GM19452 (cell line): Measurements from ENCODE around the gene SDHAF2.
"Not testable (repeated sequence)": the region's sequence is repeated elsewhere in the genome, so short reads cannot be mapped to it uniquely, and the experiment has no call there.

ENCODE experiments used
- ATAC-seq: cut with Tn5 transposase; IDR thresholded peaks from one replicate; pipeline ENCODE4 v1.9.1; 2021; ENCODE audit not compliant: unreplicated experiment

SDHAF2 gene

DNA sequence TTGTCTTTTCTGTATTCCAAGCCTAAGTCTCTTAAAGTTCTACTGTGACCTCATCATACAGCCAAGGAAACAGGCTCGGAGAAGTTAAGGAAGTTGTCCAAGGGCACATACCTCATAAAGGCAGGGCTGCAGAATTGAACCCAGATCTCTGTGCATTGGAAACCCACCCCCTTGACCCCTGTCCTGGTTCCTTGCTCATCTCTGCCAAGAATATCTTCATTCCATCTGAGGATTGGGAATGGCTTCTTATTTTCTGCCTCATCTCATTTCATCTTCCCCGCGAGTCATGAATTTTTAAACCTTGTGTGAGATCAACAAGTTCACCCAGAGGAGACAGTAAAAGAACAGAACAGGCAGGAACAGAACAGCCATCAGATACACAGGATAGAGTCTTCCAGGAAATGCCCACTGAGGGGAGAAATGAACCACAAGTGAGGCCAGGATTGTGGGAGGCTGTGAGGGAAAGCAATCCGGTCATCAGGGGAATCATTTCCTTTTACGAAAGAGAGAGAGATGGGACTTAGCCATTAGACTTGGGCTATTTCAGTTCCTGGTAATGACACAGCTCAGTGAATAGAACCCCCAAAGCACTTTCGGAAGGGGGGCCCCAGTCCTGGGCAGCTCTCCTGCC is 44.2 kb downstream of the SDHAF2 start:
- no peak for ATAC-seq

GRCh38 chr11:61475433-61475832 is 45.5 kb downstream of the SDHAF2 start:
- ATAC-seq, result no peak

DNA sequence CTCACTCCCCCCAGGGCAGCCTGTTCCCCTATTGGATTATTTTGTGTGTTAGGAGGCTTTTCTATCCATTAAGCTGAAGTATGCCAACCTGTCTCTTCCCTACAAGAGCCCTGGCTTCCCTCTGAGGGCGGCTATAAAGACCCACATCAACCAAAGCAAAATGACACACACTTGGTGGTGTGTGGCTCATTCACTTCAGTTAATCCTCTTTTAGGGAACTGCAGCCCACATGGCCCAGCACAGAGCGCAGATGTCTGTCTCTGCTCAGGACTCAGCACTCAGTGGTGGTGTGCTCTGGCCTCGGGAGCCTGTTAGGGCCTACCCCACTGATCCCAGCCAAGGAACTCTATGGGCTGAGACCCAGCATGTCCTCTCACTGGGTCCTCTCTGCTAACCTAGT is 46.4 kb downstream of the SDHAF2 start:
- no peak for ATAC-seq

- no peak for ATAC-seq
Measured at GRCh38 chr11:61477126-61477525, 47.2 kb downstream of the SDHAF2 start.

DNA sequence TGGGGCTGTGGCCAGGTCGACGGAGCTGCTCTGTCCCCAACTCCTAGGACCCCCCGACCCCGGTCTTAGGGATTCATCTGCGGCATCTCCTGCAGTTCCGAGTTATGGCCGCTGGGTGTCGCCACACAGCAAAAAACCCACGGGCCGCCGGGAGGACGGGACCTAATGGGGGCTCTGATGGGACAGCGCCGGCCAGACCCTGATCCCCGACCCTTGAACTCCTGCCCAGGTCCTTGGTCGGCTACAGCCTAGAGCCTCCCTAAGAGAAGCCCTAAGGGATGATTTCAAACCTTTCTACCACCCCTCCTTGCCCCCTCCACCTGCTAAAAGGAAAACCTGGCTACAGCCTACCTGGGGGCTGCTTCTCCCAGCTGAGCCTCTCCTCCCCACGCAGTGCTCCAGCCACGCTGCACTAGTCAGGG is 47.8 kb downstream of the SDHAF2 start:
- ATAC-seq, result no peak

GRCh38 chr11:61479360-61480058 is 49.6 kb downstream of the SDHAF2 start:
- ATAC-seq, result not testable (repeated sequence)

DNA sequence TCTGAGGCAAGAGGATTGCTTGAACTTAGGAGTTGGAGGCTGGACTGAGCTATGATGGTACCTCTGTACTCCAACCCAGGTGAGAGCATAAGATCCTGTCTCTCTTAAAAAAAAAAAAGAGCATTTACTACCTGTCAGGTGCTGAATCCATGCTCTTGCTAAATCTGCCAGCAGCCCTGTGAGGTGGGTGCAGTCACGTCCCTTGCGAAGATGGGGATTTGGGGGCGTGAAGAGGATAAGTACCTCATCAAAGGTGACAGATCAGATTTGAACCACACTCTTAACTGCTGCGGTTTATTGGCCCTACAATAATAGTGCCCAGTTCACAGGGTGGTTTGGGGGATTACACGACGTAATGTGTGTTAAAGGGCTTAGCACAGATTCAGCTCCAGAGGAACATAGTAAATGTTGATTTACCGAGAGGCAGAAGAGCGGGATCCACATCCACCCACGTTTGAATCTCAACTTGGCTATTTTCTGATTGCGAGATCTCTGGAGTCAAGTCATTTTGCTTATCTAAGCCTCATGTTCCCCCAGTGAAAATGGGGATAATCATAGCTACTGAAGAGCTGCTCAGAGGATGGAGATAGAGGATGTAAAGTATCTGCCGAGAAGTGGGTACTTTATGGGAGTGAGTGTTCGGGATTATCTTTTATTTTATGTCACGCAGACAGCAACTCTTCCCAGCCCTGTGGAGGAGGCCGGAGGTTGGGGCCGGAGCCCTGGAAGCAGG is 50.5 kb downstream of the SDHAF2 start:
- no peak for ATAC-seq

- no peak for ATAC-seq
Measured at GRCh38 chr11:61480994-61481335, 51.0 kb downstream of the SDHAF2 start.

- no peak for ATAC-seq
Measured at GRCh38 chr11:61481806-61482205, 51.9 kb downstream of the SDHAF2 start.

DNA sequence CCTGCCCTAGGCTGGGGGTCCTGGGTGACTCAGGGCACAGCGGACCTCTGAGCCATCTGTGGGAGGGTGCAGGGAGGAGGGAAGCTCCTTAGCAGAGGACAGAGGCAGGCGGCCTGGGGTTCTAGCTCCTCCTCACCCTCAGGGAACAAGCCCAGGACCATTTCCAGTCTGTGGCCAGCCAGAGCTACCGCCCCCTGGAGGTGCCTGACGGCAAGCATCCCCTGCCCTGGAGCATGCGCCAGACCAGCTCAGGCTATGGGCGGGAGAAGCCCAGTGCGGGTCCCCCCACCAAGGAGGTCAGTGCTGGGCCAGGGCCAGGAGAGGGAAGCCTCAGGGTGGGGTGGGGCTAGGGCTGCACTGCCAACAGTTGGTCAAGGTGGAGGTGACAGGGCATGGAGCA is 52.6 kb downstream of the SDHAF2 start:
- ATAC-seq, result no peak

DNA sequence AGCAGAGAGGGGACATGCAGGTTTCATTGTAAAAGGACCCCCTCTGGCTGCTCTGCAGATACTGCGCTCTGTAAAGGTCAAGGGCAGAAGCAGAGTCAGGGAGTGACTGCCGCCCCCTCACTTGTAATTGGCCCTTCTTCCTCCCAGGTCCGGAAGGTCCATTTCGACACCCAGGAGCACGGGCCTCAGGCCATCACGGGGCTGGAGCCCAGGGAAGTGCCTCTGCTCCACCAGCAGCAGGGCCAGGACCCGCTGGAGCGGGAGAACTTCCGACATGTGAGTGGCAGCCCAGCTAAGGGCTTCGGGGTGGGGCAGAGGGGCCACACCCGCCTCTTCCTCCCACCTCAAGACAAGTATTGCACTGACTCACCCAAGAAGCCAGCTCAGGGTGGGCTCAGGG is 54.6 kb downstream of the SDHAF2 start:
- no peak for ATAC-seq

GRCh38 chr11:61485080-61485479 is 55.2 kb downstream of the SDHAF2 start:
- no peak for ATAC-seq

DNA sequence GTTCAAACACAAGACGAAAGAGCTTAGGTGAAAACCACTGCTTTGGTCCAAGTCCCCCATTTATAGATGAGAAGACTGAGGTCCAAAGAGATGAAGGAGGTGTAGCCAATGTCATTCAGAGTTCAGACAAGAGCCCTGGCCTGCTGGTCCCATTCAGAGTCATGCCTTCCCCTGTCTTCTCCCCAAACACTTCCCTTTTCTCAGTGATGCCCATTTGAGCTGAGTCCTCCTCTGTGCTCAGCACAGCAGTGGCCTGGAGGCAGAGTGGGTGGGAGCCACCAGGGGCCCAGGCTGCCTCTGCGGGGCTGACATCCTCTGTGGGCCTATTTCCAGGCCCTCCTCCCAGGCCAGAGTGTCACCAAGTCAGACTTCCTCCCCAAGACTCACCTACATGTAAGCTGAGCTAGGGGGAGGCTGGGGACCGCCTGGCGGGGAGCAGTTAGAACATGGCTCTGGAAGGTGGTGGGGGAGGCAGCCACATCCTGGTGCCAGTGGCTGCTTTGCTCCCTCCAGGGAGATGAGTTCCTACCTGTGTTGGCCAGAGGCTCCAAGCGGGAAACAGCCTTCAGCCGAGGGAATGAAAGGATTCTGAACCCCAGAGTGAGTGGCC is 56.2 kb downstream of the SDHAF2 start:
- no peak for ATAC-seq

GRCh38 chr11:61486779-61487178 is 56.9 kb downstream of the SDHAF2 start:
- ATAC-seq, result no peak

GRCh38 chr11:61487342-61488025 is 57.6 kb downstream of the SDHAF2 start:
- no peak for ATAC-seq

DNA sequence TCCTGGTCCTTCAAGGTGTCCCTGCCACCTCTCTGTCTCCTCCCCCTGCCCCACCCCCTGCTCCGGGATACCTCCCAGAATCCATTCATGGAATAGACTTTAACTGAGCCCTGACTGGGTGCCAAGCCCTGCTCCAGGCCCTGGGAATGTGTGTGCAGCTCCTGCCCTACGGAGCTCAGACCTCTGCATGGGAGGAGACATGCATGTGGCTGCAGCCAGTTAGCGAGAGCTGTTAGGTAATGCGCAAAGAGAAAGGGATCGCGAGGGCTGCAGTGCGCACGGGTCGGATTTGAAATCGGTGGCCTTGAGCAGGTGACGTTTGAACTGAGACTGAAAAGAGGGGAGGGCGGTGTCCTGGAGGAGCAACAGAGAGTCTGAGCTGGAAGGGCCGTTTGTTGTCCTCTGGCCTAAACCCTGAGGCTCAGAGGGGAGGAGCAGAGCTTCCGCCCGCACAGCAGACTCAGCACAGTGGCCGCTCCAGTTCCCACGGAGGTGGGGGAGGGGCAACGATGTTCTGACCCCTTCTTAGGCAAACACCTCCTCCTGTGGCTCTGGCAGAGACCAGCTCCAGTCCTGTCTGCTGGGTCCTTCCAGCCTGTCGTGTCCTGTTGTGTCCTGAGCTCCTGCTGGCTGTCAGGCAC is 58.8 kb downstream of the SDHAF2 start:
- no peak for ATAC-seq

- ATAC-seq, result no peak
Measured at GRCh38 chr11:61489833-61490721, 60.2 kb downstream of the SDHAF2 start.

GRCh38 chr11:61491736-61492395 is 61.9 kb downstream of the SDHAF2 start:
- no peak for ATAC-seq

- no peak for ATAC-seq
Measured at GRCh38 chr11:61494381-61494961, 64.5 kb downstream of the SDHAF2 start.
